ENCODE data around the gene DEPDC7. TPM values are rescaled to one million over a fixed set of nuclear protein-coding genes. Genes with fewer than 3 reads are reported as not detected.

The DEPDC7 gene
- total and polyA plus RNA-seq, 9 of the 15 experiments (the other 6 are each of a cell fraction or from before 2014, with no cell fraction given), result 5.4 to 19.9 (median 12.0) TPM

DNA sequence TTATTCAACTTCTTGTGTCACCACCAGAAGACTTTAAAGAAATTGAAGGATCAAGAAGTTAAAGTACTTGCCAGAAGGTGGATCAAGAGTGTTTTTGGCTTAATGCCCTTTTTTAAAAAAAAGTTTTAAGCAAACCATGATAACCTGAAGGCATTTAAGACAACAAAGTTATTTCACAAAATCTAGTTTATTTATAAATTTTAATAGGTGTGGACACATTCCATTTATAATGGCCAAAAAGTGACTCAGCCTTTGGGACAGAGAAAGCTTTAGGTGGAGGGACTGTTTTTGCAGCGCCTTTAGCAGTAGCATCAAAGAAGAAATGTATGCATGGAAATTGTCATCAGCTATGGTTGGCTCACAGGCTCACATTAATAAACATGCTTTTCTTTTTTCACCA lies 41.6 kb downstream of the DEPDC7 start:
- DNase-seq (ENCODE audit: extremely low read depth in 1 of 4, low spot score in 3 of 4) (no peak), FAIRE-seq (no peak), ATAC-seq (no peak)
- H3K36me3 ChIP-seq (ENCODE audit: control insufficient read depth, insufficient read depth, low read length), result peaks cover 9% of the 10 kb centered on the region; the same call in 2 of the 3 replicates
- intact Hi-C loops (cut with micrococcal nuclease) (no loop called here), in situ Hi-C loops (cut with MboI) (no loop called here)
- no peaks in the 10 kb centered on the region for H3K27me3 ChIP-seq (ENCODE audit: control insufficient read depth in 2 of 2, insufficient read depth in 2 of 2, low read length in 2 of 2)
- no peaks in the 10 kb centered on the region for H3K9me1 ChIP-seq (ENCODE audit: control insufficient read depth, insufficient read depth, low read length)
- no peaks in the 10 kb centered on the region for H4K20me1 ChIP-seq (replicated peaks; ENCODE audit: control insufficient read depth, insufficient read depth, low read length)
- no TSS peak for BruUV-seq (replicated peaks)
- WGBS (ENCODE audit: insufficient coverage, low coverage, missing lambda C conversion rate), result 86% methylated on average over 1 of the region's 1 CpG
- TF ChIP-seq KLF16 (IDR thresholded peaks at IDR 0.05), result no peak
- TF ChIP-seq ZNF766 (CRISPR knock-in tag; conservative IDR thresholded peaks at IDR 0.05), result no peak
- TF ChIP-seq SIN3B (IDR thresholded peaks at IDR 0.05; ENCODE audit: low read depth), result no peak
- no peak for TF ChIP-seq ZNF583 (CRISPR knock-in tag; IDR thresholded peaks at IDR 0.05)
- TF ChIP-seq XRCC4 (IDR thresholded peaks at IDR 0.05; ENCODE audit: extremely low read depth, insufficient read depth, insufficient read length), result no peak
- TF ChIP-seq SPI1 (IDR thresholded peaks at IDR 0.05; ENCODE audit: borderline replicate concordance, low read depth, low read length), result no peak
- POLR2A ChIA-PET, result interaction anchor here (0.9 kb wide), 1 partner anchor 10 kb away, joined by 3 read pairs; no protein-coding TSS in a partner anchor
- no peak overlapping the region for H3K27ac ChIP-seq (ENCODE audit: extremely low read depth, low read depth, low read length)
- CTCF ChIA-PET (ENCODE audit: low intra/inter-chr PET ratio), result no interaction called here
- no peaks in the 10 kb centered on the region for H3K4me1 ChIP-seq (replicated peaks in 1 of 2; ENCODE audit: control insufficient read depth in 2 of 2, insufficient read depth in 2 of 2, low read length in 2 of 2)
- H3K4me3 ChIP-seq, result no peak overlapping the region
- H3K4me2 ChIP-seq (ENCODE audit: insufficient read depth, low read length), result no peak overlapping the region
- H3K9me3 ChIP-seq (replicated peaks; ENCODE audit: control insufficient read depth, insufficient read depth, low read depth, low read length), result no peaks in the 10 kb centered on the region
- no peak overlapping the region for H2AFZ ChIP-seq (ENCODE audit: low read depth, low read length)
- no peaks in the 10 kb centered on the region for H3K79me2 ChIP-seq (ENCODE audit: control insufficient read depth, insufficient read depth, low read length)
- no peak overlapping the region for H3K9ac ChIP-seq (ENCODE audit: insufficient read depth in 1 of 2, low read depth in 2 of 2, low read length in 2 of 2)
